Fibroblast of skin of scalp (primary cell): Measurements from ENCODE around the gene SLC39A12. TPM values are rescaled to one million over a fixed set of nuclear protein-coding genes. Genes with fewer than 3 reads are reported as not detected.
"Not testable (repeated sequence)": the region's sequence is repeated elsewhere in the genome, so short reads cannot be mapped to it uniquely, and the experiment has no call there.

Experiments
- DNase-seq: peaks from one replicate; pipeline ENCODE4 v3.0.0-alpha.2; 2013
- polyA plus RNA-seq, 2 experiments: library from polyadenylated mRNA; unstranded; fragments of 120-200 nt; gene quantifications; one replicate each; pipeline ENCODE4 v1.2.1, GENCODE V29; 2013; ENCODE audit not compliant: insufficient read length in 2 of 2

The SLC39A12 gene
- not detected for polyA plus RNA-seq (2013, experiment 1 of 2; ENCODE audit: insufficient read length)
- polyA plus RNA-seq (2013, experiment 2 of 2; ENCODE audit: insufficient read length), result not detected

GRCh38 chr10:17951868-17952371 lies at the start of gene SLC39A12:
SLC39A12 (plus strand) TSS chr10:17951918; CDS start chr10:17953277, 1,359 bp downstream.
- DNase-seq, result peak; percentile 71

- no peak for DNase-seq
Measured at GRCh38 chr10:17904564-17904963, 47.2 kb upstream of the SLC39A12 start.

GRCh38 chr10:17905491-17905890 lies 46.2 kb upstream of the SLC39A12 start:
- peak; percentile 17 for DNase-seq

GRCh38 chr10:17906002-17906401 lies 45.7 kb upstream of the SLC39A12 start:
- DNase-seq, result no peak

GRCh38 chr10:17907641-17908040 lies 44.1 kb upstream of the SLC39A12 start:
- DNase-seq, result no peak

- DNase-seq, result peak; percentile 64
Measured at GRCh38 chr10:17910125-17910789, 41.5 kb upstream of the SLC39A12 start.

- DNase-seq, result no peak
Measured at GRCh38 chr10:17912754-17913153, 39.0 kb upstream of the SLC39A12 start.

- DNase-seq, result no peak
Measured at GRCh38 chr10:17913604-17914003, 38.1 kb upstream of the SLC39A12 start.

- no peak for DNase-seq
Measured at GRCh38 chr10:17914169-17915045, 37.3 kb upstream of the SLC39A12 start.

- DNase-seq, result peak; percentile 6
Measured at GRCh38 chr10:17915181-17915580, 36.5 kb upstream of the SLC39A12 start.

GRCh38 chr10:17918187-17918903 lies 33.4 kb upstream of the SLC39A12 start:
- no peak for DNase-seq

GRCh38 chr10:17921378-17921777 lies 30.3 kb upstream of the SLC39A12 start:
- DNase-seq, result no peak

GRCh38 chr10:17923728-17924127 lies 28.0 kb upstream of the SLC39A12 start:
- peak; percentile 91 for DNase-seq

GRCh38 chr10:17943033-17943745 lies 8.5 kb upstream of the SLC39A12 start:
- DNase-seq, result no peak

GRCh38 chr10:17950269-17950668 lies 1.4 kb upstream of the SLC39A12 start:
- not testable (repeated sequence) for DNase-seq

GRCh38 chr10:17950726-17951125 lies 992 bp upstream of the SLC39A12 start:
- no peak for DNase-seq

- not testable (repeated sequence) for DNase-seq
Measured at GRCh38 chr10:17954372-17954771, 2.7 kb downstream of the SLC39A12 start.

- peak; percentile 38 for DNase-seq
Measured at GRCh38 chr10:17954861-17955260, 3.1 kb downstream of the SLC39A12 start.

GRCh38 chr10:17958049-17958448 lies 6.3 kb downstream of the SLC39A12 start:
- DNase-seq, result no peak

- no peak for DNase-seq
Measured at GRCh38 chr10:17959870-17960269, 8.2 kb downstream of the SLC39A12 start.

GRCh38 chr10:17961551-17962422 lies 10.1 kb downstream of the SLC39A12 start:
- DNase-seq, result peak; percentile 29
